ENCODE data around the gene IFITM1.

Gene IFITM1

DNA sequence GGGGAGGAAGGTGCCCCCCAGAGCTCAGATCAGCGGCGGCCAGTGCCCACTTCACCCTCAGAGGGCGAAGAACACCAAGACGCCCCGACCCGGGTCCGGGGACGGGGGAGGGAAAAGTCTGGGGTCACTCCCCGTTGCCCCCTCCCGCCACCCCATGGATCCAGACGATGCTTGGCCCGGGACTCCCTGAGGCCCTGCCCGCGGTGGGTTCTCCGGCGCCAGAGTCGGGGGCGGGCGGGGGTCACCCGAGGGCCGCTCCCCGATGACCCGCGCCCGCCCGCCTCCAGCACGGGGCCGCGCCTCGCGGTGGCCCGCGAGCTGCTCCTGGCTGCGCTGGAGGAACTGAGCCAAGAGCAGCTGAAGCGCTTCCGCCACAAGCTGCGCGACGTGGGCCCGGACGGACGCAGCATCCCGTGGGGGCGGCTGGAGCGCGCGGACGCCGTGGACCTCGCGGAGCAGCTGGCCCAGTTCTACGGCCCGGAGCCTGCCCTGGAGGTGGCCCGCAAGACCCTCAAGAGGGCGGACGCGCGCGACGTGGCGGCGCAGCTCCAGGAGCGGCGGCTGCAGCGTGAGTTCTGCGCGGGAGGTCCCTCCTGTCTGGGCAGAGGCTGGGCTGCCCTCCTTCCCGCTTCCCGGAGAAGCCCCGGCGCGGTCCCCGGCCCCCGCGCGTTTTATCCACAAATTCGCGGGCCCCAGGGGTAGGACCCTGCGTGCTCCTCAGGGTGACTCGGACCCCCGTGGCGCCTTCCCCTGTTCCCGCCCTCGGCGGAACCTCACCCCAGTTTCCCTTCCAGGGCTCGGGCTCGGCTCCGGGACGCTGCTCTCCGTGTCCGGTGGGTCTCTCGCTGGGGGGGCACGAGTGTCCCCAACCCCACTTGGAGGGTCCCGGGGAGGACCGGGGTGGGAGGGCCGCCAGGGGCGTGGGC, 34.5 kb upstream of the IFITM1 start:
- H3K27ac Mint-ChIP-seq = peak overlapping the region; percentile 96
- peaks cover 62% of the 10 kb centered on the region for H3K36me3 Mint-ChIP-seq
- CTCF ChIA-PET = interaction anchor here (1.0 to 6.6 kb wide), 3 partner anchors 12 to 28 kb away, joined by 4 to 49 read pairs (median 7); no protein-coding TSS in a partner anchor
- peaks cover 59% of the 10 kb centered on the region for H3K4me1 Mint-ChIP-seq
- DNase-seq = peak; percentile 48
- H3K9me3 Mint-ChIP-seq = peaks cover 10% of the 10 kb centered on the region
- H3K27me3 Mint-ChIP-seq = peaks cover 80% of the 10 kb centered on the region
- peak overlapping the region; percentile 88 for H3K4me3 Mint-ChIP-seq

DNA sequence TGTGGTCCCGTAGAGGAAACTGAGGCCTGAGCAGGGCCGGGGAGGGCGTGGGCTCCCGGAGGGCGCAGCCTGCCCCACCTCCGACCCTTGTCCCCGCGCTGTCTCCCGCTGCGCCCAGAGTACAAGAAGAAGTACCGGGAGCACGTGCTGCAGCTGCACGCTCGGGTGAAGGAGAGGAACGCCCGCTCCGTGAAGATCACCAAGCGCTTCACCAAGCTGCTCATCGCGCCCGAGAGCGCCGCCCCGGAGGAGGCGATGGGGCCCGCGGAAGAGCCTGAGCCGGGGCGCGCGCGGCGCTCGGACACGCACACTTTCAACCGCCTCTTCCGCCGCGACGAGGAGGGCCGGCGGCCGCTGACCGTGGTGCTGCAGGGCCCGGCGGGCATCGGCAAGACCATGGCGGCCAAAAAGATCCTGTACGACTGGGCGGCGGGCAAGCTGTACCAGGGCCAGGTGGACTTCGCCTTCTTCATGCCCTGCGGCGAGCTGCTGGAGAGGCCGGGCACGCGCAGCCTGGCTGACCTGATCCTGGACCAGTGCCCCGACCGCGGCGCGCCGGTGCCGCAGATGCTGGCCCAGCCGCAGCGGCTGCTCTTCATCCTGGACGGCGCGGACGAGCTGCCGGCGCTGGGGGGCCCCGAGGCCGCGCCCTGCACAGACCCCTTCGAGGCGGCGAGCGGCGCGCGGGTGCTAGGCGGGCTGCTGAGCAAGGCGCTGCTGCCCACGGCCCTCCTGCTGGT, 33.7 kb upstream of the IFITM1 start:
- peak overlapping the region; percentile 91 for H3K27ac Mint-ChIP-seq
- H3K36me3 Mint-ChIP-seq = peaks cover 63% of the 10 kb centered on the region
- H3K4me1 Mint-ChIP-seq = peaks cover 63% of the 10 kb centered on the region
- peak; percentile 72 for DNase-seq
- H3K9me3 Mint-ChIP-seq = peaks cover 10% of the 10 kb centered on the region
- CTCF ChIA-PET = interaction anchor here (2.1 to 6.6 kb wide), 3 partner anchors 12 to 29 kb away, joined by 7 to 49 read pairs (median 16); no protein-coding TSS in a partner anchor
- peaks cover 82% of the 10 kb centered on the region for H3K27me3 Mint-ChIP-seq
- peak overlapping the region; percentile 85 for H3K4me3 Mint-ChIP-seq

DNA sequence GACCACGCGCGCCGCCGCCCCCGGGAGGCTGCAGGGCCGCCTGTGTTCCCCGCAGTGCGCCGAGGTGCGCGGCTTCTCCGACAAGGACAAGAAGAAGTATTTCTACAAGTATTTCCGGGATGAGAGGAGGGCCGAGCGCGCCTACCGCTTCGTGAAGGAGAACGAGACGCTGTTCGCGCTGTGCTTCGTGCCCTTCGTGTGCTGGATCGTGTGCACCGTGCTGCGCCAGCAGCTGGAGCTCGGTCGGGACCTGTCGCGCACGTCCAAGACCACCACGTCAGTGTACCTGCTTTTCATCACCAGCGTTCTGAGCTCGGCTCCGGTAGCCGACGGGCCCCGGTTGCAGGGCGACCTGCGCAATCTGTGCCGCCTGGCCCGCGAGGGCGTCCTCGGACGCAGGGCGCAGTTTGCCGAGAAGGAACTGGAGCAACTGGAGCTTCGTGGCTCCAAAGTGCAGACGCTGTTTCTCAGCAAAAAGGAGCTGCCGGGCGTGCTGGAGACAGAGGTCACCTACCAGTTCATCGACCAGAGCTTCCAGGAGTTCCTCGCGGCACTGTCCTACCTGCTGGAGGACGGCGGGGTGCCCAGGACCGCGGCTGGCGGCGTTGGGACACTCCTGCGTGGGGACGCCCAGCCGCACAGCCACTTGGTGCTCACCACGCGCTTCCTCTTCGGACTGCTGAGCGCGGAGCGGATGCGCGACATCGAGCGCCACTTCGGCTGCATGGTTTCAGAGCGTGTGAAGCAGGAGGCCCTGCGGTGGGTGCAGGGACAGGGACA, 32.9 kb upstream of the IFITM1 start:
- peaks cover 82% of the 10 kb centered on the region for H3K27me3 Mint-ChIP-seq
- peak; percentile 69 for DNase-seq
- CTCF ChIA-PET = interaction anchor here (1.2 to 6.6 kb wide), 4 partner anchors 13 to 32 kb away, joined by 5 to 49 read pairs (median 12); no protein-coding TSS in a partner anchor
- peak overlapping the region; percentile 85 for H3K4me3 Mint-ChIP-seq
- H3K4me1 Mint-ChIP-seq = peaks cover 68% of the 10 kb centered on the region
- H3K9me3 Mint-ChIP-seq = peaks cover 10% of the 10 kb centered on the region
- peaks cover 66% of the 10 kb centered on the region for H3K36me3 Mint-ChIP-seq
- H3K27ac Mint-ChIP-seq = peak overlapping the region; percentile 86

DNA sequence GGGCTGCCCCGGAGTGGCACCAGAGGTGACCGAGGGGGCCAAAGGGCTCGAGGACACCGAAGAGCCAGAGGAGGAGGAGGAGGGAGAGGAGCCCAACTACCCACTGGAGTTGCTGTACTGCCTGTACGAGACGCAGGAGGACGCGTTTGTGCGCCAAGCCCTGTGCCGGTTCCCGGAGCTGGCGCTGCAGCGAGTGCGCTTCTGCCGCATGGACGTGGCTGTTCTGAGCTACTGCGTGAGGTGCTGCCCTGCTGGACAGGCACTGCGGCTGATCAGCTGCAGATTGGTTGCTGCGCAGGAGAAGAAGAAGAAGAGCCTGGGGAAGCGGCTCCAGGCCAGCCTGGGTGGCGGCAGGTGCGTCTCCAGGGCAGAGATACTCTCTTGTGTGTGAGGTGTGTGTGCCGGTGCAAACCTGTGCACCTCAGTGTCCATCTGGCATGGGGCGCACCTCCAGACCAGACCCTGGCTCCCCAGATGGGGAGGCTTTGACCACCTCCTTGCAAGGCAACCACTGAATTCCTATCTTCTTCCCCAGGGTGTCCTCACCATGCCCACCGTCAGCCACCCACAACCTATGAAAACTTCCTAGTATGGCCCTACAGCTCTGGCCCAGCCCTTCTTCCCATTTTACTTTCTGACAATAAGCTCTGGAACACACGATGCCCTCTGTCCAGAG, 32.2 kb upstream of the IFITM1 start:
- peaks cover 74% of the 10 kb centered on the region for H3K4me1 Mint-ChIP-seq
- DNase-seq = no peak
- CTCF ChIA-PET = interaction anchor here (1.2 to 6.6 kb wide), 4 partner anchors 14 to 33 kb away, joined by 5 to 49 read pairs (median 12); no protein-coding TSS in a partner anchor

DNA sequence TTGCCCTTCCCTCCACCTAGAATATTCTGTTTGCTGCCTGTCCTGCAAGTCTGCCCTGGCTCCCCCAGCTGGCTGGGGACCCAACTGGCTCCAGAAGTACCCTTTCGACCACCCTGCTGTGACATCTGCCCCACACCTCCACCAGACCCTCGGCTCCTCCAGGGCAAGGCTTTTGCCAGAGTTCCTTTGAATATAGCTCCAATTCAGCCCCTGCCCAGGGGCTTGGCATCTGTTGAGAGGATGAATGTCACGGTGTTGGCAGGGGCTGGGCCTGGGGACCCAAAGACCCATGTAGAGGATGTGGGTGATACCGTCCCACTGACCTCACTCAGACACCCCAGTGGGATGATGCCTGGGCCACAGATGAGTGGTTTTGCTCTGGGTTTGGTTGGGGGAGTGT, 31.7 kb upstream of the IFITM1 start:
- CTCF ChIA-PET = interaction anchor here (1.2 to 6.6 kb wide), 3 partner anchors 14 to 34 kb away, joined by 5 to 49 read pairs (median 16); no protein-coding TSS in a partner anchor
- peaks cover 75% of the 10 kb centered on the region for H3K4me1 Mint-ChIP-seq
- peaks cover 55% of the 10 kb centered on the region for H3K36me3 Mint-ChIP-seq
- H3K27ac Mint-ChIP-seq = peak overlapping the region; percentile 86
- peak; percentile 20 for DNase-seq
- peaks cover 78% of the 10 kb centered on the region for H3K27me3 Mint-ChIP-seq
- H3K9me3 Mint-ChIP-seq = peaks cover 2% of the 10 kb centered on the region
- H3K4me3 Mint-ChIP-seq = peak overlapping the region; percentile 85

More for the DNA sequence above, 32.2 kb upstream of the IFITM1 start:
- peaks cover 79% of the 10 kb centered on the region for H3K27me3 Mint-ChIP-seq
- peak overlapping the region; percentile 85 for H3K4me3 Mint-ChIP-seq
- peaks cover 61% of the 10 kb centered on the region for H3K36me3 Mint-ChIP-seq
- H3K27ac Mint-ChIP-seq = peak overlapping the region; percentile 86
- H3K9me3 Mint-ChIP-seq = peaks cover 6% of the 10 kb centered on the region

DNA sequence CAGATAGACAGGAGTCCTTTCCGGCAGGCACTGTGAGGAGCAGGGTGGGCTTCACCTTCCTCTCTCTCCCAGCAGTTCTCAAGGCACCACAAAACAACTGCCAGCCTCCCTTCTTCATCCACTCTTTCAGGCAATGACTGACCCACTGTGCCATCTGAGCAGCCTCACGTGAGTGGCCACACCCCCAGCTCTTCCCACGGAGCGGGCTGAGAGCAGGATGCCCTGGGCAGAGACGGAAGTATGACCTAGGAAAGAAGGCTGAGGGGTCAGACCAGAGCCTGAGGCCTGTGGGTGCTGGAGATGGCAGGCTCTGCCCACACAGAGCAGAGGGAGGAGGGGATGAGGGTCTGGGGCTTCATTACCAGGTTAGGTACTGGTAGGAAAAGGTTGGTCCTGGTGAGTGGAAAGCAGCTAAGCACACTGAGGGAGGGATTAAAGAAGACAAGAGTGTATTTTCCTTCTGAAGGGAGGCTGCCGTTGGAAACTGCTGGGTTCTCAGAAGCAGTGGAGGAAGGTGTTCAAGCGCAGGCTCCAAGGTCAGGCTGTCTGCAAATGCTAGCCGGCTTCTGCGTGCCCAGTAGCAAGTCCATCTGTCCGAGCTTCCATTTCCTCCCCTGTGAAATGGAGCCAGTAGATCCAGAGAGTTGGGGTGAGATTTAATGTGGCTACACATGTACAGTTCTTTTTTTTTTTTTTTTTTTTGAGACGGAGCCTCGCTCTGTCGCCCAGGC, 31.0 kb upstream of the IFITM1 start:
- peak overlapping the region; percentile 85 for H3K4me3 Mint-ChIP-seq
- peak; percentile 22 for DNase-seq
- peaks cover 81% of the 10 kb centered on the region for H3K27me3 Mint-ChIP-seq
- peaks cover 71% of the 10 kb centered on the region for H3K4me1 Mint-ChIP-seq
- CTCF ChIA-PET = interaction anchor here (3.4 to 6.6 kb wide), 2 partner anchors 15 to 32 kb away, joined by 16 to 49 read pairs; no protein-coding TSS in a partner anchor
- no peaks in the 10 kb centered on the region for H3K9me3 Mint-ChIP-seq
- peak overlapping the region; percentile 86 for H3K27ac Mint-ChIP-seq
- H3K36me3 Mint-ChIP-seq = peaks cover 52% of the 10 kb centered on the region

DNA sequence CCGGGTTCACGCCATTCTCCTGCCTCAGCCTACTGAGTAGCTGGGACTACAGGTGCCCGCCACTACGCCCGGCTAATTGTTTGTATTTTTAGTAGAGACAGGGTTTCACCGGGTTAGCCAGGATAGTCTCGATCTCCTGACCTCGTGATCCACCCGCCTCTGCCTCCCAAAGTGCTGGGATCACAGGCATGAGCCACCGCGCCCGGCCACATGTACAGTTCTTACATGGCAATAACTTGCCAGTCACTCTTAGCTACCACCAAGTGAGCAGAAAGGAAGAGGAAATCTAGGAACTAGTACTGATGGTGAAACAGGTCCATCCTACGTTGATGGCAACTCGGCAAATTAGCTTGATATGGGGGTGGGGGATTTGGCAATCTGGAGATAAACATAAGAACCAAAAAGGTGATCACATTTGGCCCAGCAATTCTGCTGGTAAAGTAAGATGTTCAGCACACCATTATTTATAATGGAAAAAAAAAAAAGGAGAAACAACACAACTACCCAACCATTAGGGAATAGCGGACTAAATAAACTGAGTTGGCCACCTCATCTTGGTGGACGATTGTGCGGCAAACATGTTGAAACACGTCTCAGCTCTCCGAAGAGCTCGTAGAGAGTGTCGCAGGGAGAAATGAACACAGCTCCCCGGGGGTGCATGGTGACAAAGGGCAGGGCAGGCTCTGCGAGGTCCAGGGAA, 30.3 kb upstream of the IFITM1 start:
- Mint-ChIP-seq H3K9me3 (no peaks in the 10 kb centered on the region), H3K4me1 (peaks cover 66% of the 10 kb centered on the region), H3K27ac (peak overlapping the region; percentile 86), H3K27me3 (peaks cover 80% of the 10 kb centered on the region), H3K4me3 (peak overlapping the region; percentile 85), H3K36me3 (peaks cover 54% of the 10 kb centered on the region)
- CTCF ChIA-PET = interaction anchor here (2.1 to 6.6 kb wide), 3 partner anchors 16 to 33 kb away, joined by 6 to 49 read pairs (median 16); no protein-coding TSS in a partner anchor
- peak; percentile 20 for DNase-seq

DNA sequence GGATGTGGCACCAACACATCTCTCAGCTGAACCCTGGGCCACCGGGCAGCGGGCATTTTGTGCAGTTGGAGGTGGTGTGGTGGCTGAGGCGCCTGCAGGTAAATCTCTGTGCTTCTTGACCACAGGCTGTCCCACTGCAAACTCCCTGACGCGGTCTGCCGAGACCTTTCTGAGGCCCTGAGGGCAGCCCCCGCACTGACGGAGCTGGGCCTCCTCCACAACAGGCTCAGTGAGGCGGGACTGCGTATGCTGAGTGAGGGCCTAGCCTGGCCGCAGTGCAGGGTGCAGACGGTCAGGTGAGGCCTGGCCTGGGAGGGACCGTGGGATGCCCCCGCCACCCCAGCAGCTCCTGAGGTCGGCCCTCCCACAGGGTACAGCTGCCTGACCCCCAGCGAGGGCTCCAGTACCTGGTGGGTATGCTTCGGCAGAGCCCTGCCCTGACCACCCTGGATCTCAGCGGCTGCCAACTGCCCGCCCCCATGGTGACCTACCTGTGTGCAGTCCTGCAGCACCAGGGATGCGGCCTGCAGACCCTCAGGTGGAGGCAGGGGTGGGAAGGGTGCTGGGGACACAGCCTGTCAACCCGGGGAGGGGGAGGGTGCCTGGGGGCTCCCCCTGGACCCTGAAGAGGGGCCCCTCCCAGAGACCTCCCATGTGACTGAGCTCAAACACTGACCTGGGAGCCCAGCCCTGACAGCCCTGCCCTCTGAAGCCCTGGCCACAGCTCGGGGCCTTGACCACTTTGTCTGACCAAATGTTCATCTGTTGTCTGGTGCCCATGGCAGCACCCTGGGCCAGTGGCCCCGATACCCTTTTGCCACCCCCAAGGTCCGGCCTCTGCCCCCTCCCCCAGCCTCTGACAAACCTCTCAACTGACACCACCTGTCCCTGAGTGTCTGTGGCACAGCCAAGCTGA, 29.5 kb upstream of the IFITM1 start:
- Mint-ChIP-seq H3K36me3 (peaks cover 52% of the 10 kb centered on the region), H3K27ac (peak overlapping the region; percentile 86), H3K4me3 (no peak overlapping the region), H3K9me3 (no peaks in the 10 kb centered on the region), H3K27me3 (peaks cover 74% of the 10 kb centered on the region), H3K4me1 (peaks cover 63% of the 10 kb centered on the region)
- CTCF ChIA-PET = interaction anchor here (2.1 kb wide), 1 partner anchor 34 kb away, joined by 6 read pairs; no protein-coding TSS in a partner anchor
- DNase-seq = peak; percentile 19

DNA sequence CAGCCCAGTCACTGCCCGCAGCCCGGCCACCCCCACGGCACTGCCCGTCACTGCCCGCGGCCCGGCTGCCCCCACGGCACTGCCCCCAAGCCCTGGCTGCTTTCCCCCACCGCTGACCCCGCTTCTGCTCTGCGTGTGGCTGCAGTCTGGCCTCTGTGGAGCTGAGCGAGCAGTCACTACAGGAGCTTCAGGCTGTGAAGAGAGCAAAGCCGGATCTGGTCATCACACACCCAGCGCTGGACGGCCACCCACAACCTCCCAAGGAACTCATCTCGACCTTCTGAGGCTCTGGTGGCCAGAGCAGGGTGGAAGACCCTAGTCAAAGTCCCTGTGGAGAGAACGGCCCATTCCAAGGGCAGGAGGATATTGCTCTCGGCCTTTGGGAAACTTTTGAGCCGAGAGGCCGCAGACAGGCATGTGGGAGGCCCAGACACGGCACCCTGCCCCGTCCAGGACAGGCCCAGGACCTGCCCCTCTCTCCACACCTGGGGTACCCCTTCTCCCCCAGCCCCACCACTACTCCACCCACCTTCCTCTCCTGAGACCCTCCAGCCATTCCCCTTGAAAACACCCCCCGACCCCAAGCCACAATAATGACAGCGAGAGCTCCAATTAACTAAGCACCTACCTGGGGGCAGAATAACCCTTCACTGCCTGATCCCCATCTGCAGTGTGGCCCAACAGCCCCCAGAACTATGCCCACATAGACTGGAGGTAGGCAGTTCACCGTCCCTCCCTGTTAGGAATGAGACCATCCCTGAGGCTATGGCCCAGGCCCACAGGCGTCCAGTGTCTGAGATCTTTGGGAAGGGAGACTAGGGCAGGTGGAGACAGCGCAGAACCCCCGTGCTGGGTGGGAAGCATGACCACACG, 28.6 kb upstream of the IFITM1 start:
- Mint-ChIP-seq H3K36me3 (peaks cover 54% of the 10 kb centered on the region), H3K27ac (peak overlapping the region; percentile 75), H3K27me3 (peaks cover 65% of the 10 kb centered on the region), H3K4me1 (peaks cover 66% of the 10 kb centered on the region), H3K9me3 (no peaks in the 10 kb centered on the region), H3K4me3 (peak overlapping the region; percentile 37)
- DNase-seq = peak; percentile 18
- CTCF ChIA-PET = interaction anchor here (0.7 to 2.1 kb wide), 2 partner anchors 20 to 35 kb away, joined by 3 to 6 read pairs; no protein-coding TSS in a partner anchor

DNA sequence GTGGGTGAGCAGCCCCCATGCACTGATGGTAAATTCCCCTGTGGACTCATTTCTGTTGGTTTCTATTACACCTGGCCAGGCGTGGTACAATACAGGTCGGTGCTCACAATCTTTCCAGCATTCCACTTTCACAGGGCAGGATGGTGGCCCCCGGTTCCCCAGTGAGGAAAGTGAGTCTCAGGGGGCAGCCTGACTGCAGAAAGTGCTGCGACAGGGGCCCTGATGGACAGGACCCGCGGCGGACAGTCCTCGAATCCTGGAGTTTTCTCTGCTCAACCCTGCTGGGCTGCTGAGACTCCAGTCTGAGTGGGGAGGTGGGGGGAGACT, 28.0 kb upstream of the IFITM1 start:
- Mint-ChIP-seq H3K4me1 (peaks cover 69% of the 10 kb centered on the region), H3K9me3 (no peaks in the 10 kb centered on the region), H3K36me3 (peaks cover 52% of the 10 kb centered on the region), H3K27me3 (peaks cover 59% of the 10 kb centered on the region), H3K4me3 (peak overlapping the region; percentile 10), H3K27ac (peak overlapping the region; percentile 75)
- CTCF ChIA-PET = interaction anchor here (0.7 to 2.1 kb wide), 3 partner anchors 20 to 35 kb away, joined by 3 to 6 read pairs (median 3); no protein-coding TSS in a partner anchor
- DNase-seq = peak; percentile 21

Measured in activated naive CD4-positive, alpha-beta T cell treated with anti-CD3 and anti-CD28 coated beads, Interleukin-2, amount 10 ng/mL, durations not matched to agents 7 days and 5 days (primary cell).